Measurements from ENCODE around the gene DPYSL4.

Gene DPYSL4

GRCh38 chr10:132187430-132188138 is 836 bp downstream of the DPYSL4 start:
- H3K27ac ChIP-seq: no peak overlapping the region
- TF ChIP-seq, protein P1, sequence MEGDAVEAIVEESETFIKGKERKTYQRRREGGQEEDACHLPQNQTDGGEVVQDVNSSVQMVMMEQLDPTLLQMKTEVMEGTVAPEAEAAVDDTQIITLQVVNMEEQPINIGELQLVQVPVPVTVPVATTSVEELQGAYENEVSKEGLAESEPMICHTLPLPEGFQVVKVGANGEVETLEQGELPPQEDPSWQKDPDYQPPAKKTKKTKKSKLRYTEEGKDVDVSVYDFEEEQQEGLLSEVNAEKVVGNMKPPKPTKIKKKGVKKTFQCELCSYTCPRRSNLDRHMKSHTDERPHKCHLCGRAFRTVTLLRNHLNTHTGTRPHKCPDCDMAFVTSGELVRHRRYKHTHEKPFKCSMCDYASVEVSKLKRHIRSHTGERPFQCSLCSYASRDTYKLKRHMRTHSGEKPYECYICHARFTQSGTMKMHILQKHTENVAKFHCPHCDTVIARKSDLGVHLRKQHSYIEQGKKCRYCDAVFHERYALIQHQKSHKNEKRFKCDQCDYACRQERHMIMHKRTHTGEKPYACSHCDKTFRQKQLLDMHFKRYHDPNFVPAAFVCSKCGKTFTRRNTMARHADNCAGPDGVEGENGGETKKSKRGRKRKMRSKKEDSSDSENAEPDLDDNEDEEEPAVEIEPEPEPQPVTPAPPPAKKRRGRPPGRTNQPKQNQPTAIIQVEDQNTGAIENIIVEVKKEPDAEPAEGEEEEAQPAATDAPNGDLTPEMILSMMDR (IDR thresholded peaks at IDR 0.05): no peak
- no peaks in the 10 kb centered on the region for H3K9me3 ChIP-seq
- H3K4me3 ChIP-seq (ENCODE audit: low read depth in 1 of 2, low read length in 1 of 2): no peak overlapping the region
- H3K4me1 ChIP-seq (ENCODE audit: control insufficient read depth in 1 of 2, insufficient read depth in 1 of 2, low read depth in 1 of 2, low read length in 1 of 2): peaks cover 0 to 8% of the 10 kb centered on the region in 2 experiments
- H3K27me3 ChIP-seq: peaks cover 81% of the 10 kb centered on the region
- H3K36me3 ChIP-seq: no peaks in the 10 kb centered on the region

DNA sequence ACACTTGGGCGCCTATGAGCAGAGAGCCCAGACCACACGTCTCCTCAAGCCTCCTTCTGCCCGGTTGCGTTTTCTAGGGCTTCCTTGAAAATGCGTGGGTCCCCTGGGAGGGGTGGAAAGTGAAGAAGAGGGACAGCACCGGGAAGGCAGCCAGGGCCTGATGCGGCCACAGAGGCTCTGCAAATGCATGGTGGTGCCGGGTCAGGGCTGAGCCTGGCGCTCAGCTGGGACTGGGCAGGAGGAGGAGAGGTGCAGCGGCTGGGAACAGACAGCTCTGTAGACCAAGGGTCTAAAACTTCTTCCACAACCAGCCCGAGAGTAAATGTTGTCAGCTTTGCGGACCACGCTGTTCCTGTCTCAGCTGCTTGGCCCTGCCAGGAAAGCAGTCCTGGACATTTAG is 1.6 kb downstream of the DPYSL4 start:
- H3K9me3 ChIP-seq: no peaks in the 10 kb centered on the region
- H3K27ac ChIP-seq: no peak overlapping the region
- no peak overlapping the region for H3K4me3 ChIP-seq (ENCODE audit: low read depth in 1 of 2, low read length in 1 of 2)
- H3K4me1 ChIP-seq (ENCODE audit: control insufficient read depth in 1 of 2, insufficient read depth in 1 of 2, low read depth in 1 of 2, low read length in 1 of 2): peaks cover 0 to 8% of the 10 kb centered on the region in 2 experiments
- peaks cover 74% of the 10 kb centered on the region for H3K27me3 ChIP-seq
- no peaks in the 10 kb centered on the region for H3K36me3 ChIP-seq
- TF ChIP-seq, protein P1 (IDR thresholded peaks at IDR 0.05): no peak

- Histone ChIP-seq H3K27ac (no peak overlapping the region), H3K27me3 (peaks cover 67% of the 10 kb centered on the region), H3K4me3 (ENCODE audit: low read depth in 1 of 2, low read length in 1 of 2) (no peak overlapping the region), H3K9me3 (no peaks in the 10 kb centered on the region), H3K4me1 (ENCODE audit: control insufficient read depth in 1 of 2, insufficient read depth in 1 of 2, low read depth in 1 of 2, low read length in 1 of 2) (peaks cover 0 to 8% of the 10 kb centered on the region in 2 experiments), H3K36me3 (no peaks in the 10 kb centered on the region)
- TF ChIP-seq, protein P1 (IDR thresholded peaks at IDR 0.05): no peak
Measured at GRCh38 chr10:132189016-132189415, 2.3 kb downstream of the DPYSL4 start.

- Histone ChIP-seq H3K36me3 (no peaks in the 10 kb centered on the region), H3K27ac (no peak overlapping the region), H3K27me3 (peaks cover 58% of the 10 kb centered on the region), H3K4me3 (ENCODE audit: low read depth in 1 of 2, low read length in 1 of 2) (no peak overlapping the region), H3K9me3 (no peaks in the 10 kb centered on the region), H3K4me1 (ENCODE audit: control insufficient read depth in 1 of 2, insufficient read depth in 1 of 2, low read depth in 1 of 2, low read length in 1 of 2) (peaks cover 0 to 8% of the 10 kb centered on the region in 2 experiments)
- TF ChIP-seq, protein P1 (IDR thresholded peaks at IDR 0.05): no peak
Measured at GRCh38 chr10:132189810-132190422, 3.2 kb downstream of the DPYSL4 start.

- Histone ChIP-seq H3K36me3 (no peaks in the 10 kb centered on the region), H3K27me3 (peaks cover 34% of the 10 kb centered on the region), H3K27ac (no peak overlapping the region), H3K4me1 (ENCODE audit: control insufficient read depth in 1 of 2, insufficient read depth in 1 of 2, low read depth in 1 of 2, low read length in 1 of 2) (no peaks in the 10 kb centered on the region), H3K4me3 (ENCODE audit: low read depth in 1 of 2, low read length in 1 of 2) (no peak overlapping the region), H3K9me3 (no peaks in the 10 kb centered on the region)
- TF ChIP-seq, protein P1 (IDR thresholded peaks at IDR 0.05): no peak
Measured at GRCh38 chr10:132192076-132192975, 5.6 kb downstream of the DPYSL4 start.

All from neutrophil (primary cell).